IMR-90 (cell line): ENCODE results near the gene RELL1. TPM values are rescaled to one million over a fixed set of nuclear protein-coding genes. Genes with fewer than 3 reads are reported as not detected.

Experiments used
- ATAC-seq: fragments of 200-7000 bp; cut with Tn5 transposase; 2 replicates; pipeline ENCODE4 v1.9.1; 2020; ENCODE audit warnings: low read depth, mild to moderate bottlenecking, moderate library complexity
- BruUV-seq: library from RNA; stranded (reverse); fragments of 400-500 nt; replicated peaks from 2 replicates; lab custom pipeline; 2021; lab: Mats Ljungman, UMichigan
- CTCF ChIA-PET: fragments of 300-600 bp; formaldehyde crosslinking; extraction: SDS; loops from one replicate; lab custom pipeline; 2021; ENCODE audit warnings: antibody characterized with exemption; lab: Yijun Ruan, JAX
- POLR2A ChIA-PET: fragments of 300-600 bp; sonication (Branson Sonifier 250); formaldehyde crosslinking; loops from one replicate; lab custom pipeline; 2022; ENCODE audit warnings: antibody characterized with exemption; ENCODE audit not compliant: unreplicated experiment; lab: Charles Lee
- DNase-seq: peaks from one replicate; pipeline ENCODE4 v3.0.0; 2013
- H2AFZ ChIP-seq: replicated peaks from 2 replicates; pipeline ENCODE3; 2013; ENCODE audit warnings: low read length, mild to moderate bottlenecking; ENCODE audit not compliant: poor library complexity
- H2AK5ac ChIP-seq: 2 replicates; pipeline ENCODE4 v1.6.1; 2013; ENCODE audit warnings: low read depth, low read length, inconsistent platforms
- H2AK9ac ChIP-seq: replicated peaks from 2 replicates; pipeline ENCODE3; 2013; ENCODE audit warnings: mild to moderate bottlenecking, low read depth, low read length, moderate library complexity; ENCODE audit not compliant: poor library complexity
- H2BK120ac ChIP-seq: 2 replicates; pipeline ENCODE4 v1.6.1; 2013; ENCODE audit warnings: low read depth, low read length, inconsistent platforms
- H2BK15ac ChIP-seq: 3 replicates; pipeline ENCODE4 v1.6.1; 2013; ENCODE audit warnings: low read depth, low read length, inconsistent platforms
- H2BK20ac ChIP-seq: 2 replicates; pipeline ENCODE4 v1.6.1; 2013; ENCODE audit warnings: low read depth, mild to moderate bottlenecking, inconsistent platforms, low read length, moderate library complexity
- H2BK5ac ChIP-seq: 2 replicates; pipeline ENCODE4 v1.6.1; 2013; ENCODE audit warnings: mild to moderate bottlenecking, low read depth, low read length, inconsistent platforms; ENCODE audit not compliant: poor library complexity, severe bottlenecking
- H3K14ac ChIP-seq: replicated peaks from 2 replicates; pipeline ENCODE4 v1.6.1; 2013; ENCODE audit warnings: low read depth, low read length, inconsistent platforms
- H3K18ac ChIP-seq: 2 replicates; pipeline ENCODE4 v1.6.1; 2013; ENCODE audit warnings: low read depth, low read length, control low read depth
- H3K23ac ChIP-seq: 2 replicates; pipeline ENCODE4 v1.6.1; 2013; ENCODE audit warnings: low read depth, low read length, inconsistent platforms
- H3K27ac ChIP-seq: 2 replicates; pipeline ENCODE4 v1.5.1; 2013; ENCODE audit warnings: mild to moderate bottlenecking, control low read depth, low read length; ENCODE audit not compliant: insufficient read depth
- H3K27me3 ChIP-seq: 2 replicates; pipeline ENCODE4 v1.6.1; 2013; ENCODE audit warnings: low read length; ENCODE audit not compliant: control insufficient read depth, insufficient read depth
- H3K36me3 ChIP-seq: 2 replicates; pipeline ENCODE4 v1.6.1; 2013; ENCODE audit warnings: low read length, mixed read lengths; ENCODE audit not compliant: control insufficient read depth, insufficient read depth
- H3K4ac ChIP-seq: 2 replicates; pipeline ENCODE4 v1.6.1; 2013; ENCODE audit warnings: low read depth, low read length, inconsistent platforms
- H3K4me1 ChIP-seq: 2 replicates; pipeline ENCODE4 v1.6.1; 2013; ENCODE audit warnings: low read length, mixed read lengths; ENCODE audit not compliant: control insufficient read depth, insufficient read depth
- H3K4me2 ChIP-seq: 2 replicates; pipeline ENCODE4 v1.6.1; 2013; ENCODE audit warnings: low read depth, mild to moderate bottlenecking, control low read depth, low read length, moderate library complexity
- H3K4me3 ChIP-seq: 2 replicates; pipeline ENCODE4 v1.5.1; 2013; ENCODE audit warnings: low read depth, mild to moderate bottlenecking, control low read depth, low read length, moderate library complexity; ENCODE audit not compliant: insufficient read depth
- H3K56ac ChIP-seq: 2 replicates; pipeline ENCODE4 v1.6.1; 2013; ENCODE audit warnings: low read length, inconsistent platforms; ENCODE audit not compliant: insufficient read depth; ENCODE audit errors: extremely low read depth
- H3K79me1 ChIP-seq, 2 experiments: 2 replicates each; pipeline ENCODE4 v1.6.1; 2013; ENCODE audit warnings: low read length in 2 of 2, inconsistent platforms in 1 of 2, low read depth in 1 of 2
- H3K9ac ChIP-seq: 2 replicates; pipeline ENCODE4 v1.6.1; 2013; ENCODE audit warnings: low read depth, low read length, control low read depth
- H3K9me1 ChIP-seq: 2 replicates; pipeline ENCODE4 v1.6.1; 2013; ENCODE audit warnings: low read length, inconsistent platforms; ENCODE audit not compliant: insufficient read depth
- H3K9me3 ChIP-seq: 2 replicates; pipeline ENCODE4 v1.6.1; 2013; ENCODE audit warnings: low read length; ENCODE audit not compliant: control insufficient read depth, insufficient read depth
- H4K20me1 ChIP-seq: 2 replicates; pipeline ENCODE4 v1.6.1; 2013; ENCODE audit warnings: low read length, inconsistent platforms; ENCODE audit not compliant: insufficient read depth
- H4K5ac ChIP-seq: 2 replicates; pipeline ENCODE4 v1.6.1; 2013; ENCODE audit warnings: mild to moderate bottlenecking, low read depth, low read length, control low read depth
- H4K8ac ChIP-seq, 2 experiments: 2 replicates each; pipeline ENCODE4 v1.6.1; 2013; ENCODE audit warnings: low read depth in 2 of 2, low read length in 2 of 2, control low read depth in 1 of 2, inconsistent platforms in 1 of 2
- H4K91ac ChIP-seq: 2 replicates; pipeline ENCODE4 v1.6.1; 2013; ENCODE audit warnings: low read depth, low read length, inconsistent platforms; ENCODE audit not compliant: insufficient read depth
- CEBPB ChIP-seq: IDR thresholded peaks from 2 replicates; pipeline ENCODE4 v1.6.1; 2012; ENCODE audit warnings: low read depth, low read length, improper control_type of control experiment
- CHD1 ChIP-seq: IDR thresholded peaks from 2 replicates; pipeline ENCODE4 v1.6.1; 2012; ENCODE audit warnings: low read depth, low read length, improper control_type of control experiment
- WGBS, 2 experiments: methylation state at CpG; one replicate each; pipeline versions ENCODE4 v1.1.5 to v1.1.7; 2013; ENCODE audit warnings: missing lambda C conversion rate in 2 of 2; ENCODE audit not compliant: insufficient read length in 1 of 2; ENCODE audit errors: extremely low coverage in 2 of 2; 5-methylcytosine and 5-hydroxymethylcytosine counted together
- dilution Hi-C: fragments of 300-500 bp; cut with HindIII; formaldehyde crosslinking; loops from one replicate; pipeline ENCODE4 v1.14.3; 2018; ENCODE audit warnings: low sequenced_read_pairs; ENCODE audit not compliant: unreplicated experiment
- in situ Hi-C: fragments of 300-500 bp; cut with MboI; formaldehyde crosslinking; loops from 3 replicates; pipeline ENCODE4 v1.14.3; 2019; ENCODE audit warnings: low sequenced_read_pairs, inconsistent platforms, mixed read lengths
- intact Hi-C: fragments of 100-400 bp; cut with micrococcal nuclease; formaldehyde crosslinking; loops from 2 replicates; pipeline ENCODE4 v1.10.0; 2022
- polyA plus RNA-seq, 3 experiments: library from polyadenylated mRNA; depleted of rRNA; stranded (reverse); fragments of >200 nt; gene quantifications; 2 replicates each; pipeline ENCODE4 v1.2.3, GENCODE V29; 2012; ENCODE audit warnings: low replicate concordance in 1 of 3
- total RNA-seq: library from RNA; depleted of rRNA; stranded (reverse); fragments of >200 nt; gene quantifications from 2 replicates; pipeline ENCODE4 v1.2.3, GENCODE V29; 2012

RELL1 gene
- total and polyA plus RNA-seq, 2 of the 4 experiments (the other 2 are of a cell fraction), result 6.8 to 39.6 TPM

- Histone ChIP-seq H3K79me1 (peaks cover 23 to 67% of the 10 kb centered on the region in 2 experiments), H3K23ac (no peak overlapping the region), H2BK5ac (no peak overlapping the region), H3K4me2 (no peak overlapping the region), H2AK9ac (no peak overlapping the region), H3K9me1 (peaks cover 19% of the 10 kb centered on the region), H4K5ac (no peak overlapping the region), H3K56ac (no peak overlapping the region), H2BK120ac (no peak overlapping the region), H3K36me3 (peaks cover 1% of the 10 kb centered on the region; the same call in 1 of the 2 replicates), H3K9ac (no peak overlapping the region), H4K20me1 (0 out of 2 replicates have a peak, but pooled peaks cover 6% of the 10 kb centered on the region), H3K14ac (no peak overlapping the region), H2BK15ac (no peak overlapping the region), H3K4me3 (no peak overlapping the region), H4K8ac (no peak overlapping the region), H2BK20ac (no peak overlapping the region), H2AK5ac (no peak overlapping the region), H3K27ac (no peak overlapping the region), H3K27me3 (no peaks in the 10 kb centered on the region), H3K4ac (no peak overlapping the region), H2AFZ (no peak overlapping the region), H4K91ac (no peak overlapping the region), H3K9me3 (no peaks in the 10 kb centered on the region), H3K18ac (no peak overlapping the region), H3K4me1 (0 out of 2 replicates have a peak, but pooled peaks cover 2% of the 10 kb centered on the region)
- ATAC-seq (no peak), DNase-seq (no peak)
- ChIA-PET CTCF (interaction anchor here (0.7 kb wide), 1 partner anchor 946 kb away, joined by 4 read pairs; no protein-coding TSS in a partner anchor), POLR2A (no interaction called here)
- dilution Hi-C loops, result no loop called here
- intact Hi-C loops, result loop anchor here (2.0 kb wide), 1 partner anchor 13 kb away; no protein-coding TSS in a partner anchor
- WGBS, 2 experiments, result no CpG with 5 or more reads among the region's 1 CpG
- in situ Hi-C loops, result no loop called here
- TF ChIP-seq CHD1 (no peak), CEBPB (no peak)
- no TSS peak for BruUV-seq
Measured at GRCh38 chr4:37680089-37680488, 6.1 kb downstream of the RELL1 start.
